HG02981 (cell line): Measurements from ENCODE around the gene CELF2.
"Not testable (repeated sequence)": the region's sequence is repeated elsewhere in the genome, so short reads cannot be mapped to it uniquely, and the experiment has no call there.

ENCODE experiments used
- ATAC-seq: cut with Tn5 transposase; IDR thresholded peaks from one replicate; pipeline ENCODE4 v1.9.1; 2021; ENCODE audit warnings: mild to moderate bottlenecking, moderate library complexity; ENCODE audit not compliant: unreplicated experiment

The CELF2 gene

GRCh38 chr10:11366889-11367288, 349.2 kb downstream of the CELF2 start:
- not testable (repeated sequence) for ATAC-seq

GRCh38 chr10:11367505-11367904, 349.8 kb downstream of the CELF2 start:
- ATAC-seq: no peak

DNA sequence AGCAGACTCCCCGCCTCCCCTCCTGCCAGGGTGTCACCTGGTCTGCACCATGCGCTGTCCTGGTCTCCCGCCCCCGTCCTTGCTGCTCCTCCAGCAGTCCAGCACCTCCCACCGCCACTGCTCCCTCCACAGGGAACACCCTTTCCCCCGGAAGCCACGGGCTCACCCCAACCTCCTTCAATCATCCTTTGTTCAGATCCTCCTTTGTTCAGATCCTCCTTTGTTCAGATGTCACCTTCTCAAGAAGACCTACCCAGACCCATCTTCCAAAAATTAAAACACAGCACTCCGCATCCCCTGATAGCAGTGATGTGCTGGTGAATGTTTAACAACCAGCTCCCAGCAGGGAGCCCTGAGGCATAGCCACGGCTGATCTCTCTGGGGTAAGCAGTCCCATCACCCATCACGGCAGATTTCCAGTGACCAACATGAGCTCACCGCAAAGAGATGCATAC, 356.1 kb downstream of the CELF2 start:
- no peak for ATAC-seq

DNA sequence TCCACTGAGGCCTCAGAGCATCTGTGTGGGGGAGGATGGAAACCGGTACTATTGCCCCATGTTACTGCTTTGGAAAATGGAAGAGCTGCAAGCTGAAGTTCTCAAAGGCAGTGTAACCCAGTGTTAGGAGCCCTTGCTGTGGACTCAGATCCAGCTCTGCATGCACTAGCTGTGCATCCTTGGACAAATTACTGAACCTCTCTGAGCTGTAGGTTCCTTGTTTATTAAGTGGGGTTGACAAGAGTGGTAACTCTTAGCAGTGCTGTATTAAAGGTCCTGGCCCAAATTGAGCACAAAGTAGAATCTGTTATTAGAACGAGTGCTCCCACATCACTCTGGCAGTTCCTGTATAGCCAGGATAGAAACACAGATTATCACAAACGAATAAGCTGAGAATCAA, 359.6 kb downstream of the CELF2 start:
- no peak for ATAC-seq

DNA sequence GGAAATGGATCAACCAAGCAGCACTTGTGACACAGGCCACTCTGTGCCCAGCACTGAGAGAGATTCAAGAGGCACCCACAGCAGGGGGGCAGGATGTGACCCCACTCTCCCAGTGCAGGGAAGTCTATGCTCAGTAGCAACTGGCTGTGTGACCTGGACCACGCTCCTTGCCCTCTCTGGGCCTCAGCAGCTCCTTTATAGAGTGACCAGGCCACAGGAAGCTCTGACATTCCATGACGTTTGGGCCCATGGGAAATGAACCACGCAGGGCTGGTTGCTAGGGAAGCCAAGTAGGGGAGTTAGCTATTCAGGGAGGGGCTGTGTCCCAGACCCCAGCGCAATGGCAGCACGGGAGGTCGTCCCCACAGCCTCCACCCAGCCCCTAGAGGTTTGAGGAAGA, 361.2 kb downstream of the CELF2 start:
- ATAC-seq: no peak

- no peak for ATAC-seq
Measured at GRCh38 chr10:11379771-11380170, 362.1 kb downstream of the CELF2 start.

DNA sequence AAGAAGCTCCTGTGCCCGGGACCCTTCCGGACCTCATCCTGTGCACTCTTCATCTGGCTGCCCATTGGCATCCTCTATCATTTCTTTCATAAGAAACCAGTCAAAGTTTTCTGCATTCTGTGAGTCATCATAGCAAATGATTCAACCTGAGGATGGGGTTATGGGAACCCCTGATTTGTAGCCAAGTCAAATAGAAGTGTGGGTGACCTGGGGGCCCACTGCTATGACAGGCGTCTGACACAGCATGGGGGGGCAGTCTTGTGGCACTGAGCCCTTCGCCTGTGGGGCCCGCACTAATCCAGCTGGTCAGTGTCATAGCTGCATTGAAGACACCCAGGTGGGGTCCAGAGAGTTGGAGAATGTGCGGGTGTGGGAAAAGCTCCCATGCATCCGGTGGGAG, 363.4 kb downstream of the CELF2 start:
- no peak for ATAC-seq

DNA sequence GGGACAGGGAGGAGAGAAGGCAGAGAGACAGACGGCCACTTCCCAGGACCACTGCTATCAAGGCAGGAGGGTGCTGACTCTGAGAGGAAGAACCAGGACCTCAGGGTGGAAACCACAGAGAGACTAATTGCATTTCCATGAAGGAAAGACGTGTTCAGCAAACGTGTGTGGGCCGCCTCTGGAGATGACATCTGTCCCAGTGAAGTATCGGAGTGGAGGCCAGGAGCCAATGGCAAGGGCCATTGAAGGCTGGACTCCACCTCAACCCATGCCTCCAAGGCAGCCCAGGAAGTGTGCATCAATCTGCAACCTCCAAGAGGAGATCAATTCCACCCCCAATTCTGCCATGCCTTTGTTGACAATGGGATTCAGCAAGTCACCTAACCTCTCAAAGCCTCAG, 363.8 kb downstream of the CELF2 start:
- no peak for ATAC-seq

- ATAC-seq: no peak
Measured at GRCh38 chr10:11382187-11382586, 364.5 kb downstream of the CELF2 start.

- no peak for ATAC-seq
Measured at GRCh38 chr10:11386044-11386443, 368.4 kb downstream of the CELF2 start.
